Common myeloid progenitor, CD34-positive (primary cell): ENCODE data around the gene ANKRD55.
"Not testable (repeated sequence)": the region's sequence is repeated elsewhere in the genome, so short reads cannot be mapped to it uniquely, and the experiment has no call there.

ENCODE experiments used
- CTCF ChIA-PET: fragments of 350-600 bp; sonication (Branson Sonifier 250); formaldehyde crosslinking; loops from one replicate; lab custom pipeline; 2021; ENCODE audit warnings: antibody characterized with exemption; lab: Charles Lee
- POLR2A ChIA-PET: fragments of 350-600 bp; sonication (Branson Sonifier 250); formaldehyde crosslinking; loops from one replicate; lab custom pipeline; 2021; ENCODE audit warnings: antibody characterized with exemption; lab: Charles Lee
- DNase-seq, 3 donors: peaks; one replicate each; pipeline versions ENCODE4 v3.0.0 to v3.0.0-alpha.2; 2013
- H3K27ac ChIP-seq, 2 experiments: 1 replicate in 1 of 2; 2 replicates in 1 of 2; pipeline ENCODE4 v1.7.0; 2013; ENCODE audit warnings: inconsistent platforms in 2 of 2, low read length in 2 of 2, mild to moderate bottlenecking in 2 of 2, low read depth in 1 of 2, moderate library complexity in 1 of 2; ENCODE audit not compliant: severe bottlenecking in 2 of 2, insufficient read depth in 1 of 2, poor library complexity in 1 of 2
- H3K27me3 ChIP-seq, 5 experiments: replicated peaks in 2 of 5; 1 replicate in 3 of 5; 2 replicates in 2 of 5; pipeline versions ENCODE4 v1.6.1 to v1.7.0; 2013; ENCODE audit warnings: low read length in 4 of 5, mild to moderate bottlenecking in 2 of 5, moderate library complexity in 2 of 5, inconsistent platforms in 1 of 5; ENCODE audit not compliant: insufficient read depth in 5 of 5, control insufficient read depth in 4 of 5
- H3K36me3 ChIP-seq, 4 experiments: 1 replicate in 2 of 4; 2 replicates in 2 of 4; pipeline versions ENCODE4 v1.6.1 to v1.7.0; 2013; ENCODE audit warnings: low read length in 3 of 4, control low read depth in 1 of 4, mild to moderate bottlenecking in 1 of 4; ENCODE audit not compliant: control insufficient read depth in 4 of 4, insufficient read depth in 4 of 4
- H3K4me1 ChIP-seq, 4 experiments: 1 replicate in 3 of 4; 2 replicates in 1 of 4; pipeline versions ENCODE4 v1.6.1 to v1.7.1; 2013; ENCODE audit warnings: low read length in 3 of 4, mild to moderate bottlenecking in 3 of 4, control low read depth in 1 of 4, inconsistent platforms in 1 of 4, moderate library complexity in 1 of 4; ENCODE audit not compliant: control insufficient read depth in 4 of 4, insufficient read depth in 4 of 4; ENCODE audit errors: control extremely low read depth in 1 of 4
- H3K4me3 ChIP-seq, 7 experiments: 1 replicate in 4 of 7; 2 replicates in 3 of 7; pipeline versions ENCODE4 v1.5.1 to v1.7.0; 2013; ENCODE audit warnings: mild to moderate bottlenecking in 7 of 7, low read length in 6 of 7, moderate library complexity in 6 of 7, inconsistent platforms in 2 of 7, low read depth in 2 of 7, control low read depth in 1 of 7; ENCODE audit not compliant: insufficient read depth in 4 of 7, control insufficient read depth in 1 of 7; ENCODE audit errors: extremely low read depth in 1 of 7
- H3K9me3 ChIP-seq, 5 experiments: 1 replicate in 4 of 5; 2 replicates in 1 of 5; pipeline versions ENCODE4 v1.6.1 to v1.7.1; 2013; ENCODE audit warnings: low read length in 4 of 5, mild to moderate bottlenecking in 2 of 5, inconsistent platforms in 1 of 5, low read depth in 1 of 5, moderate library complexity in 1 of 5; ENCODE audit not compliant: control insufficient read depth in 4 of 5, insufficient read depth in 2 of 5; ENCODE audit errors: control extremely low read depth in 1 of 5
- WGBS: methylation state at CpG from one replicate; pipeline ENCODE4 v1.1.5; 2013; ENCODE audit not compliant: insufficient coverage; 5-methylcytosine and 5-hydroxymethylcytosine counted together

Gene ANKRD55

GRCh38 chr5:56246769-56247168 is 13.6 kb upstream of the ANKRD55 start:
- no peak overlapping the region for H3K4me3 ChIP-seq
- WGBS: 100% methylated on average over 4 of the region's 6 CpGs
- H3K27ac ChIP-seq: no peak overlapping the region
- H3K9me3 ChIP-seq: peaks cover 0 to 7% (median 4%) of the 10 kb centered on the region in 5 experiments
- ChIA-PET CTCF (interaction anchor here (0.8 kb wide), 1 partner anchor 8 kb away, joined by 3 read pairs; no protein-coding TSS in a partner anchor), POLR2A (no interaction called here)
- DNase-seq: no peak
- peaks cover 0 to 17% (median 2%) of the 10 kb centered on the region in 4 experiments for H3K4me1 ChIP-seq
- no peaks in the 10 kb centered on the region for H3K27me3 ChIP-seq
- no peaks in the 10 kb centered on the region for H3K36me3 ChIP-seq

GRCh38 chr5:56245481-56245880 is 12.4 kb upstream of the ANKRD55 start:
- 100% methylated on average over 2 of the region's 2 CpGs for WGBS
- Histone ChIP-seq H3K27ac (no peak overlapping the region), H3K4me1 (peaks cover 0 to 6% (median 0%) of the 10 kb centered on the region in 4 experiments), H3K27me3 (no peaks in the 10 kb centered on the region), H3K4me3 (no peak overlapping the region), H3K36me3 (no peaks in the 10 kb centered on the region), H3K9me3 (peaks cover 0 to 7% (median 4%) of the 10 kb centered on the region in 5 experiments)
- ChIA-PET POLR2A (no interaction called here), CTCF (no interaction called here)
- no peak for DNase-seq

GRCh38 chr5:56244627-56245026 is 11.5 kb upstream of the ANKRD55 start:
- Histone ChIP-seq H3K27me3 (no peaks in the 10 kb centered on the region), H3K4me1 (peaks cover 0 to 6% (median 0%) of the 10 kb centered on the region in 4 experiments), H3K36me3 (no peaks in the 10 kb centered on the region), H3K27ac (no peak overlapping the region), H3K9me3 (peaks cover 0 to 10% (median 4%) of the 10 kb centered on the region in 5 experiments), H3K4me3 (no peak overlapping the region)
- POLR2A ChIA-PET: no interaction called here
- CTCF ChIA-PET: interaction anchor here (0.9 kb wide), 1 partner anchor 10 kb away, joined by 3 read pairs; no protein-coding TSS in a partner anchor
- DNase-seq: no peak

- POLR2A ChIA-PET: not testable (repeated sequence)
Measured at GRCh38 chr5:56242271-56242670, 9.1 kb upstream of the ANKRD55 start.

GRCh38 chr5:56232538-56232937 is 592 bp downstream of the ANKRD55 start:
- ChIA-PET POLR2A (interaction anchor here (0.6 kb wide), 1 partner anchor 196 kb away, joined by 3 read pairs; no protein-coding TSS in a partner anchor), CTCF (no interaction called here)
- Histone ChIP-seq H3K27ac (no peak overlapping the region), H3K4me1 (no peaks in the 10 kb centered on the region), H3K9me3 (no peaks in the 10 kb centered on the region), H3K27me3 (no peaks in the 10 kb centered on the region), H3K36me3 (no peaks in the 10 kb centered on the region), H3K4me3 (no peak overlapping the region)
- 100% methylated on average over 1 of the region's 1 CpG for WGBS
- no peak for DNase-seq

More at GRCh38 chr5:56242271-56242670, 9.1 kb upstream of the ANKRD55 start:
- H3K4me3 ChIP-seq, DNase-seq, H3K4me1 ChIP-seq, H3K27ac ChIP-seq, CTCF ChIA-PET, H3K27me3 ChIP-seq, H3K36me3 ChIP-seq: not testable (repeated sequence)
- H3K9me3 ChIP-seq: peaks cover 0 to 19% (median 2%) of the 10 kb centered on the region in 5 experiments
- 100% methylated on average over 1 of the region's 1 CpG for WGBS

- H3K4me3 ChIP-seq: no peak overlapping the region
- ChIA-PET CTCF (interaction anchor here (0.8 kb wide), 1 partner anchor 23 kb away, joined by 3 read pairs; no protein-coding TSS in a partner anchor), POLR2A (no interaction called here)
Measured at GRCh38 chr5:56230576-56230975, 2.6 kb downstream of the ANKRD55 start.

GRCh38 chr5:56229111-56229510 is 4.0 kb downstream of the ANKRD55 start:
- Histone ChIP-seq H3K9me3 (no peaks in the 10 kb centered on the region), H3K4me3 (no peak overlapping the region), H3K36me3 (no peaks in the 10 kb centered on the region), H3K27ac (no peak overlapping the region), H3K4me1 (no peaks in the 10 kb centered on the region), H3K27me3 (no peaks in the 10 kb centered on the region)
- ChIA-PET POLR2A (no interaction called here), CTCF (interaction anchor here (1.9 kb wide), 1 partner anchor 29 kb away, joined by 4 read pairs; no protein-coding TSS in a partner anchor)
- 73% methylated on average over 4 of the region's 7 CpGs for whole genome bisulfite sequencing
- no peak for DNase-seq

More at GRCh38 chr5:56230576-56230975, 2.6 kb downstream of the ANKRD55 start:
- no peaks in the 10 kb centered on the region for H3K27me3 ChIP-seq
- no peak for DNase-seq
- no peak overlapping the region for H3K27ac ChIP-seq
- H3K36me3 ChIP-seq: no peaks in the 10 kb centered on the region
- H3K9me3 ChIP-seq: no peaks in the 10 kb centered on the region
- H3K4me1 ChIP-seq: no peaks in the 10 kb centered on the region
